Measurements from ENCODE around the gene CCDC106. TPM values are rescaled to one million over a fixed set of nuclear protein-coding genes. Genes with fewer than 3 reads are reported as not detected.
A peak's percentile ranks its signal among the peaks of the same experiment; 100 is the strongest.

The CCDC106 gene
- total RNA-seq: 4.1 TPM
- polyA plus RNA-seq: 17.7 TPM

DNA sequence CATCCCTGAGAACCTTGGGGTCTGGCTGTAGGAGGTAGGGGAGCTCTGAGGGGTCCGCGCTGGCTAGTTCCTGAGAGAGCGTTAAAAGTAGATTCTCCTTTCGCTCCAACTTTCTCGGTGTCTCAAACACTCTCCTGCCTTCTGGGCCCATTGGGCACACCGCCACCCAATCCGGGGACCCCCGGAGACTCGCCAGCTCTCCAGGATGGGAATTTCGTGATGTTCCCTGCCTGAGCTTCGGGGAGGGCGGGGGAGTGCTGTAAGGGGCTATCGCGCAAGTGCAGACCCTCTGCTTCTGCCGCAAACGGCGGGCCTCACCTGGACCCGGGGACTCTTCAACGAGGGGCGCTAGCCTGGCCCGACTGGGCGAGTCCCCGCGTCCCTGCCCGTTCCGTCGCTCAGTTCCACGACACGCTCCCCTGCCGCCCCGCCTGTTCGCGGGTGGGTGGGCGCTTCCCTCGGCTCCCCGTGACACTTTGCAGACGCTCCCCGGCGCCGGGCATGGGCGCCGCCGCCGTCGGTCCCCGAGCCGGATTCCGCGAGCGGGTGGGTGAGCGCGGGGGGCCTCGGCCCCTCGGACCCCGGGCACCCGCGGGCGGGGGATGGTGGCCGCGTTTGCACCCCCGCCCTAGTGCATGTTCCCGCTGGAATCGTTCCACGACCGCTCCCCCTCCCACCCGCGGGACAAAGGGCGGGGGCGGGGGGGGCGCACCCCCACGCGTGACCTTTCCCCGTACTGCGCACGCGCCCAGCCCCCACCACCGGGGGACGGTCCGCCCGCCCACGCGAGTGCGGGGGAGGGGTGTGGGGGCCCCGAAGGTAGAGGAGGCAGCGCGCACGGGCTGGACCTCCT is at the start of gene CCDC106:
Gene CCDC106 (plus strand): TSS at position 481 of the 853 bp plus-strand sequence. CDS start 835 bp downstream, outside the sequence.
- H3K4me3 ChIP-seq (ENCODE audit: low read depth, low read length): peak within 1 kb of the TSS; percentile 82
- H3K36me3 ChIP-seq (ENCODE audit: insufficient read depth): no peaks in the 10 kb centered on the region
- peak within 1 kb of the TSS; percentile 14 for H3K27ac ChIP-seq (ENCODE audit: low read depth)
- peaks cover 2% of the 10 kb centered on the region for H3K4me1 ChIP-seq (ENCODE audit: insufficient read depth)
- WGBS: 1% methylated on average over 87 of the region's 87 CpGs
- DNase-seq (ENCODE audit: extremely low spot score): no peak

DNA sequence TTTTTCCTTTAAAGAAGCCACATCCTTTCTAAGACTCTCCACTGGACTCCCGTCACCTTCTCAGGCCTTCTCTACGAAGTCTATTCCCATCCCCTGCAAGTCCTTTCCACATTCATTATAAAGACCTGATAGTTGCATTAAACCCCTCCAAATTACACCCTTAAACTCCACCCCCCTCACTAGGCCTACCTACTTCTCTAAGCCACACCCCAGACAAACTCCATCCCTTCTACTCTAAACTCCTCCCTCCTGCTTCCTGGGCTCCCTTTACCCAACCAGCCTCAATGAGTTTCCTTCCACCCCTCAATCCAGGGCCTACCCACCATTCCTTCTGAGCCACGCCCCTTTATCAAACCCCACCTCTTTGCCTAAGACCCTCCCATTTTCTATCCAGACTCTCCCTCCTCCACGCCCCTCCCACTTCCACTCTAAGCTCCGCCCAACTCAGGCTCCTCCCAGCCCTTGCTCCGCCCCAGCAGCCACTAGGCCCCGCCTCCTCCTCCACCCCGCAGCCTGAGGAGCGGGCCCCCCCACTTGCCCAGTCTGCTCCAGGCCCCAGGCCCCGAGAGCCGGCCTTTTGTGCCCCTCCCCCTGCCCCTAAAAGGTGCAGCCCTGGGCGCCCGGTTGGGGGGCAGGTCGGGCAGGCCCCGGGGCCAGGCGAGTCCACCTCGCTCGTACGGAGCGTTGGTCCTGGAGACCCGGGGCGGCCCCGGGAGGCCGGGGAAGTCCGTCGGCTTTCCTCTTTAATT is 49.1 kb upstream of the CCDC106 start:
- DNase-seq (ENCODE audit: extremely low spot score): peak; percentile 80
- WGBS: 7% methylated on average over 26 of the region's 26 CpGs
- Histone ChIP-seq H3K27ac (ENCODE audit: low read depth) (peak overlapping the region; percentile 95), H3K4me1 (ENCODE audit: insufficient read depth) (no peaks in the 10 kb centered on the region), H3K36me3 (ENCODE audit: insufficient read depth) (no peaks in the 10 kb centered on the region), H3K4me3 (ENCODE audit: low read depth, low read length) (peak overlapping the region; percentile 67)

- Histone ChIP-seq H3K4me1 (ENCODE audit: insufficient read depth) (no peaks in the 10 kb centered on the region), H3K27ac (ENCODE audit: low read depth) (peak within 1 kb of the TSS; percentile 95), H3K36me3 (ENCODE audit: insufficient read depth) (no peaks in the 10 kb centered on the region), H3K4me3 (ENCODE audit: low read depth, low read length) (peak within 1 kb of the TSS; percentile 67)
- WGBS: under 1% methylated on average over 23 of the region's 23 CpGs
- DNase-seq (ENCODE audit: extremely low spot score): peak; percentile 99
These were observed 48.6 kb upstream of the CCDC106 start, which contains the start of gene FIZ1 for GRCh38 chr19:55599468-55599841. TSS of gene FIZ1 (minus strand) at chr19:55599517. CDS start at chr19:55597865, 1,652 bp downstream.

GRCh38 chr19:55599842-55600661 is 48.0 kb upstream of the CCDC106 start, which contains the start of gene ZNF524:
TSS of gene ZNF524 (plus strand) at chr19:55600288. CDS start at chr19:55602113, 1,825 bp downstream.
- Histone ChIP-seq H3K4me1 (ENCODE audit: insufficient read depth) (no peaks in the 10 kb centered on the region), H3K27ac (ENCODE audit: low read depth) (peak within 1 kb of the TSS; percentile 95), H3K36me3 (ENCODE audit: insufficient read depth) (no peaks in the 10 kb centered on the region), H3K4me3 (ENCODE audit: low read depth, low read length) (peak within 1 kb of the TSS; percentile 67)
- DNase-seq (ENCODE audit: extremely low spot score): peak; percentile 89
- under 1% methylated on average over 97 of the region's 97 CpGs for WGBS

DNA sequence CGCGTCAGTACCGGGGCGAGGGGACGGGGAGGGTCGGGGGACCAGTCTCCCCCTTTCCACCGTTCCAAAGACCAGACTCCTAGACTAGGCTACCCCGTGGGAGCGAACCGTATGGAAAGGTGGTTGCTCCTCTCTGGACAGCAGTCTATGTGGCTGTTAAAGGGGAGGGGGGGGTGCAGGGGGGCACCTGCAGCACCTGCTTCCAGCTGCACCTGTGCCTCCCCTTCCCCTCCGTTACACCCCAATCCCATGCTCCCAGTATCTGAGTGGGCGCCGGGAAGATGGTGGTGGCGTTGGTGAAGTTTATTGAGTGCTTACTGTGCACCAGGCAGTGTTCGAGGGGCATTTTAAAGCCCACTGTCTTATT is 47.4 kb upstream of the CCDC106 start:
- Histone ChIP-seq H3K4me3 (ENCODE audit: low read depth, low read length) (peak overlapping the region; percentile 67), H3K36me3 (ENCODE audit: insufficient read depth) (no peaks in the 10 kb centered on the region), H3K4me1 (ENCODE audit: insufficient read depth) (no peaks in the 10 kb centered on the region), H3K27ac (ENCODE audit: low read depth) (peak overlapping the region; percentile 65)
- DNase-seq (ENCODE audit: extremely low spot score): no peak
- WGBS: 6% methylated on average over 15 of the region's 15 CpGs

DNA sequence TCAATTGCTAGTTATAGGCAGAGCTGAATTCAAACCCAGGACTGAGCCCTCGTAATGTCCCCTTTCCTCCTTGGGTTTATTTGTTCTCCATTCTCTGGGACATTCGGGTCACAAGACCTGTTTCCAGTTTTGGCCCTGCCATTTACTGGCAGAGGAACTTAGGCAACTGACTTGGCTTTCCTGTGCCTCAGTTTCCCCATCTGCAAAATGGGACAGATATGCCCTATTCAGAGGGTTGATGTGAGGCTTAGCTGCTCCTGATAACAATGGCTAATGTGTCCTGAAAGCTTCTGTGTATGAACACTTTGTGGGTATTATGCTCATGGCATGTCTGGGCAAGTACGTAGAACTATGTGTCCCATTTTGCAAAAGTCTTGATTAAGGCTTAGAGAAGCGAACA is 46.9 kb upstream of the CCDC106 start:
- Histone ChIP-seq H3K4me3 (ENCODE audit: low read depth, low read length) (peak overlapping the region; percentile 67), H3K36me3 (ENCODE audit: insufficient read depth) (no peaks in the 10 kb centered on the region), H3K4me1 (ENCODE audit: insufficient read depth) (no peaks in the 10 kb centered on the region), H3K27ac (ENCODE audit: low read depth) (peak overlapping the region; percentile 65)
- 72% methylated on average over 4 of the region's 4 CpGs for WGBS
- DNase-seq (ENCODE audit: extremely low spot score): no peak

DNA sequence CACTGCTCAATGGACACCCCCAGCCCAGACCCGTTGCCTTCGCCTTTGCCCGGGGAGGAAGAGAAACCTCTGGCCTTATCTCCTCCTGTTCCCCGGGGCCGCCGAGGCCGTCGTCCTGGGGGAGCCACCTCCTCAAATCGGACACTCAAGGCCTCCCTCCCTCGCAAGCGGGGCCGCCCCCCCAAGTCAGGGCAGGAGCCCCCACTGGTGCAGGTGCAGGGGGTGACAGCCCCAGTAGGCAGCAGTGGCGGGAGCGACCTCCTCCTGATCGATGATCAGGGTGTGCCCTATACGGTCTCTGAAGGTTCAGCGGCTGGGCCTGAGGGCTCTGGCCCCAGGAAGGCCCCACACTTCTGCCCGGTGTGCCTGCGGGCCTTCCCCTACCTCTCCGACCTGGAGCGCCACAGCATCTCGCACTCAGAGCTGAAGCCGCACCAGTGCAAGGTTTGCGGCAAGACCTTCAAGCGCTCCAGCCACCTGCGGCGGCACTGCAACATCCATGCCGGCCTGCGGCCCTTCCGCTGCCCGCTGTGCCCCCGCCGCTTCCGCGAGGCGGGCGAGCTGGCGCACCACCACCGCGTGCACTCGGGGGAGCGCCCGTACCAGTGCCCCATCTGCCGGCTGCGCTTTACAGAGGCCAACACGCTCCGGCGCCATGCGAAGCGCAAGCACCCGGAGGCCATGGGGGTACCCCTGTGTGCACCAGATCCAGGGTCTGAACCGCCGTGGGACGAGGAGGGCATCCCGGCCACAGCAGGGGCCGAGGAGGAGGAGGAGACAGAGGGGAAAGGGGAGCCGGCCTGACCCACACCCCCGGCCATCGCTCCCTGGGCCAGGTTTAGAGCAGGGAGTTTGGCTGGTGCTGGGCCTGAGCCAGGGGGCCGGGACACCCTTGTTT is 45.7 kb upstream of the CCDC106 start:
- Histone ChIP-seq H3K4me1 (ENCODE audit: insufficient read depth) (no peaks in the 10 kb centered on the region), H3K4me3 (ENCODE audit: low read depth, low read length) (no peak overlapping the region), H3K27ac (ENCODE audit: low read depth) (no peak overlapping the region), H3K36me3 (ENCODE audit: insufficient read depth) (no peaks in the 10 kb centered on the region)
- no peak for DNase-seq (ENCODE audit: extremely low spot score)
- 90% methylated on average over 60 of the region's 60 CpGs for WGBS

- WGBS: 90% methylated on average over 21 of the region's 21 CpGs
- DNase-seq (ENCODE audit: extremely low spot score): no peak
- H3K4me1 ChIP-seq (ENCODE audit: insufficient read depth): no peaks in the 10 kb centered on the region
- no peaks in the 10 kb centered on the region for H3K36me3 ChIP-seq (ENCODE audit: insufficient read depth)
- H3K27ac ChIP-seq (ENCODE audit: low read depth): no peak overlapping the region
- H3K4me3 ChIP-seq (ENCODE audit: low read depth, low read length): no peak overlapping the region
These were observed 44.9 kb upstream of the CCDC106 start for GRCh38 chr19:55603115-55603514.

- no peaks in the 10 kb centered on the region for H3K36me3 ChIP-seq (ENCODE audit: insufficient read depth)
- H3K4me1 ChIP-seq (ENCODE audit: insufficient read depth): no peaks in the 10 kb centered on the region
- DNase-seq (ENCODE audit: extremely low spot score): no peak
- H3K27ac ChIP-seq (ENCODE audit: low read depth): no peak overlapping the region
- 73% methylated on average over 22 of the region's 22 CpGs for WGBS
- H3K4me3 ChIP-seq (ENCODE audit: low read depth, low read length): no peak overlapping the region
These were observed 44.3 kb upstream of the CCDC106 start for GRCh38 chr19:55603581-55604292.

- DNase-seq (ENCODE audit: extremely low spot score): peak; percentile 95
- Histone ChIP-seq H3K27ac (ENCODE audit: low read depth) (peak overlapping the region; percentile 70), H3K4me3 (ENCODE audit: low read depth, low read length) (peak overlapping the region; percentile 79), H3K36me3 (ENCODE audit: insufficient read depth) (no peaks in the 10 kb centered on the region), H3K4me1 (ENCODE audit: insufficient read depth) (no peaks in the 10 kb centered on the region)
- WGBS: under 1% methylated on average over 43 of the region's 43 CpGs
These were observed 42.8 kb upstream of the CCDC106 start for GRCh38 chr19:55605207-55605636.

DNA sequence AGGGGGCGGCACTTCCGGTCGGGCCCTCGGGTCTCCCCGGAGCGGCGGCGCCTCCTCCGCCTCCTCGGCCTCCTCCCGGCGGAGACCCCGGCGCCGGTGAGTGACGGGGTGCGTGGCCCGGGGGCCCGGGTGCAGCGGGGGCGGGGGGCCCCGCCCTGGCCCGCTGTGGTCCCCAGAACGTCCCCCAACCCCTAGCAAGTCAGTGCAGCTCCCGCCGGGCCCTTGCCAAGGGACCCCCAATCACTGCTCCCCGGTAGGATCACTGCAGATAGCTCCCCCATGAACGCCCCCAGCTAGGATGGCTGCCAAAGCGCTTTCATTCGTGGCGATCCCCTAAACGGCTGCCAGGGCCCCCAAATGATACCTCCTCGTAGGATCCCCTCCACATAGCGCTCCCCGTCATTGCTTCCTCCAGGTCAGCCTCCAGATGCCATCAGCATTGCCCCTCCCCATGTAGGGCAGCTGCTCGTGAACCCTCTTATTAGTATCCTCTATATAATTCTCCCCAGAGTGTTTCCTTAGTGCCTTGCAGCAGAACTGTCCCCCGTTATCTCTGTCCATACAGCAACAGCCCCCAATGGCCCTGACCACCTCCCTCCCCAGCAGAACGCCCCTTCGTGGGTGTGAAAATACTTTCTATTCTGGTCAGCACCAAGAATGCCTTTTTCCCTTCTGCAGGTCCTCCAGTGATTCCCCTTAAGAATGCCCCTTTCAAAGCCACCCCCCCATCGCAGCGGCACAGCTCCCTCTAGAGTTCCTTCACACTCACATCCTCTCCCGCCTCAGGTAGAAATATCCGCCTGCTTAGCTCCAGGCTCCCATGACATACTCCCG is 42.2 kb upstream of the CCDC106 start, which contains the start of gene ZNF865:
Gene ZNF865 (plus strand): TSS at position 11 of the 834 bp plus-strand sequence. CDS start 7,972 bp downstream, outside the sequence.
- Histone ChIP-seq H3K27ac (ENCODE audit: low read depth) (peak within 1 kb of the TSS; percentile 76), H3K4me1 (ENCODE audit: insufficient read depth) (no peaks in the 10 kb centered on the region), H3K4me3 (ENCODE audit: low read depth, low read length) (peak within 1 kb of the TSS; percentile 79), H3K36me3 (ENCODE audit: insufficient read depth) (no peaks in the 10 kb centered on the region)
- WGBS: under 1% methylated on average over 43 of the region's 44 CpGs
- peak; percentile 62 for DNase-seq (ENCODE audit: extremely low spot score)
